ENCODE results near the gene EME1. TPM values are rescaled to one million over a fixed set of nuclear protein-coding genes. Genes with fewer than 3 reads are reported as not detected.

EME1 gene
- total and polyA plus RNA-seq, 10 of the 15 experiments (the other 5 are each of a cell fraction or from before 2014, with no cell fraction given): 13.8 to 40.5 (median 22.0) TPM

GRCh38 chr17:50397111-50397918 lies 24.3 kb downstream of the EME1 start, which contains the start of gene LRRC59 (continued):
- TF ChIP-seq, protein P1, sequence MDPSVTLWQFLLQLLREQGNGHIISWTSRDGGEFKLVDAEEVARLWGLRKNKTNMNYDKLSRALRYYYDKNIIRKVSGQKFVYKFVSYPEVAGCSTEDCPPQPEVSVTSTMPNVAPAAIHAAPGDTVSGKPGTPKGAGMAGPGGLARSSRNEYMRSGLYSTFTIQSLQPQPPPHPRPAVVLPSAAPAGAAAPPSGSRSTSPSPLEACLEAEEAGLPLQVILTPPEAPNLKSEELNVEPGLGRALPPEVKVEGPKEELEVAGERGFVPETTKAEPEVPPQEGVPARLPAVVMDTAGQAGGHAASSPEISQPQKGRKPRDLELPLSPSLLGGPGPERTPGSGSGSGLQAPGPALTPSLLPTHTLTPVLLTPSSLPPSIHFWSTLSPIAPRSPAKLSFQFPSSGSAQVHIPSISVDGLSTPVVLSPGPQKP (IDR thresholded peaks at IDR 0.05; ENCODE audit: low read depth, low read length): peak; percentile 78
- TF ChIP-seq KDM1A (IDR thresholded peaks at IDR 0.05; ENCODE audit: borderline replicate concordance) (no peak), RAD21 (IDR thresholded peaks at IDR 0.05; ENCODE audit: insufficient read depth, low read depth, low read length) (peak; percentile 43), RUNX3 (IDR thresholded peaks at IDR 0.05; ENCODE audit: low read length) (peak; percentile 93), POLR2A (IDR thresholded peaks at IDR 0.05; ENCODE audit: low read depth, low read length) (peak; percentile 100), BCL3 (IDR thresholded peaks at IDR 0.05; ENCODE audit: borderline replicate concordance, insufficient read depth, low read depth, low read length, poor library complexity, severe bottlenecking) (peak; percentile 37), FOS (IDR thresholded peaks at IDR 0.05; ENCODE audit: borderline replicate concordance, extremely low read depth, insufficient read length) (no peak), SIX5 (IDR thresholded peaks at IDR 0.05; ENCODE audit: low read depth, low read length, severe bottlenecking) (peak; percentile 48), GATAD2B (conservative IDR thresholded peaks at IDR 0.05; ENCODE audit: low read depth) (peak; percentile 94), KAT2A (conservative IDR thresholded peaks at IDR 0.05; ENCODE audit: control insufficient read depth, low read depth, low read length) (no peak), NR2C1 (IDR thresholded peaks at IDR 0.05) (peak; percentile 63), MTA2 (IDR thresholded peaks at IDR 0.05; ENCODE audit: low read depth) (0 out of 2 replicates have a peak, but pooled peaks have one; percentile 28), ESRRA (IDR thresholded peaks at IDR 0.05; ENCODE audit: low read length) (no peak), SKIL (IDR thresholded peaks at IDR 0.05; ENCODE audit: low read depth, poor library complexity, severe bottlenecking) (no peak), TARDBP (IDR thresholded peaks at IDR 0.05; ENCODE audit: borderline replicate concordance) (no peak; the same call in 1 of the 2 replicates), YBX1 (IDR thresholded peaks at IDR 0.05) (no peak)
- TF ChIP-seq, protein P2, sequence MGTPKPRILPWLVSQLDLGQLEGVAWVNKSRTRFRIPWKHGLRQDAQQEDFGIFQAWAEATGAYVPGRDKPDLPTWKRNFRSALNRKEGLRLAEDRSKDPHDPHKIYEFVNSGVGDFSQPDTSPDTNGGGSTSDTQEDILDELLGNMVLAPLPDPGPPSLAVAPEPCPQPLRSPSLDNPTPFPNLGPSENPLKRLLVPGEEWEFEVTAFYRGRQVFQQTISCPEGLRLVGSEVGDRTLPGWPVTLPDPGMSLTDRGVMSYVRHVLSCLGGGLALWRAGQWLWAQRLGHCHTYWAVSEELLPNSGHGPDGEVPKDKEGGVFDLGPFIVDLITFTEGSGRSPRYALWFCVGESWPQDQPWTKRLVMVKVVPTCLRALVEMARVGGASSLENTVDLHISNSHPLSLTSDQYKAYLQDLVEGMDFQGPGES (IDR thresholded peaks at IDR 0.05): no peak
- TF ChIP-seq, protein P3, sequence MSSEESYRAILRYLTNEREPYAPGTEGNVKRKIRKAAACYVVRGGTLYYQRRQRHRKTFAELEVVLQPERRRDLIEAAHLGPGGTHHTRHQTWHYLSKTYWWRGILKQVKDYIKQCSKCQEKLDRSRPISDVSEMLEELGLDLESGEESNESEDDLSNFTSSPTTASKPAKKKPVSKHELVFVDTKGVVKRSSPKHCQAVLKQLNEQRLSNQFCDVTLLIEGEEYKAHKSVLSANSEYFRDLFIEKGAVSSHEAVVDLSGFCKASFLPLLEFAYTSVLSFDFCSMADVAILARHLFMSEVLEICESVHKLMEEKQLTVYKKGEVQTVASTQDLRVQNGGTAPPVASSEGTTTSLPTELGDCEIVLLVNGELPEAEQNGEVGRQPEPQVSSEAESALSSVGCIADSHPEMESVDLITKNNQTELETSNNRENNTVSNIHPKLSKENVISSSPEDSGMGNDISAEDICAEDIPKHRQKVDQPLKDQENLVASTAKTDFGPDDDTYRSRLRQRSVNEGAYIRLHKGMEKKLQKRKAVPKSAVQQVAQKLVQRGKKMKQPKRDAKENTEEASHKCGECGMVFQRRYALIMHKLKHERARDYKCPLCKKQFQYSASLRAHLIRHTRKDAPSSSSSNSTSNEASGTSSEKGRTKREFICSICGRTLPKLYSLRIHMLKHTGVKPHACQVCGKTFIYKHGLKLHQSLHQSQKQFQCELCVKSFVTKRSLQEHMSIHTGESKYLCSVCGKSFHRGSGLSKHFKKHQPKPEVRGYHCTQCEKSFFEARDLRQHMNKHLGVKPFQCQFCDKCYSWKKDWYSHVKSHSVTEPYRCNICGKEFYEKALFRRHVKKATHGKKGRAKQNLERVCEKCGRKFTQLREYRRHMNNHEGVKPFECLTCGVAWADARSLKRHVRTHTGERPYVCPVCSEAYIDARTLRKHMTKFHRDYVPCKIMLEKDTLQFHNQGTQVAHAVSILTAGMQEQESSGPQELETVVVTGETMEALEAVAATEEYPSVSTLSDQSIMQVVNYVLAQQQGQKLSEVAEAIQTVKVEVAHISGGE (CRISPR knock-in tag; IDR thresholded peaks at IDR 0.05): no peak

All from GM12878 (cell line).